ENCODE measurements around the gene PIK3CG.
"Not testable (repeated sequence)": the region's sequence is repeated elsewhere in the genome, so short reads cannot be mapped to it uniquely, and the experiment has no call there.

- TF ChIP-seq, protein P1, sequence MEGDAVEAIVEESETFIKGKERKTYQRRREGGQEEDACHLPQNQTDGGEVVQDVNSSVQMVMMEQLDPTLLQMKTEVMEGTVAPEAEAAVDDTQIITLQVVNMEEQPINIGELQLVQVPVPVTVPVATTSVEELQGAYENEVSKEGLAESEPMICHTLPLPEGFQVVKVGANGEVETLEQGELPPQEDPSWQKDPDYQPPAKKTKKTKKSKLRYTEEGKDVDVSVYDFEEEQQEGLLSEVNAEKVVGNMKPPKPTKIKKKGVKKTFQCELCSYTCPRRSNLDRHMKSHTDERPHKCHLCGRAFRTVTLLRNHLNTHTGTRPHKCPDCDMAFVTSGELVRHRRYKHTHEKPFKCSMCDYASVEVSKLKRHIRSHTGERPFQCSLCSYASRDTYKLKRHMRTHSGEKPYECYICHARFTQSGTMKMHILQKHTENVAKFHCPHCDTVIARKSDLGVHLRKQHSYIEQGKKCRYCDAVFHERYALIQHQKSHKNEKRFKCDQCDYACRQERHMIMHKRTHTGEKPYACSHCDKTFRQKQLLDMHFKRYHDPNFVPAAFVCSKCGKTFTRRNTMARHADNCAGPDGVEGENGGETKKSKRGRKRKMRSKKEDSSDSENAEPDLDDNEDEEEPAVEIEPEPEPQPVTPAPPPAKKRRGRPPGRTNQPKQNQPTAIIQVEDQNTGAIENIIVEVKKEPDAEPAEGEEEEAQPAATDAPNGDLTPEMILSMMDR (IDR thresholded peaks at IDR 0.05) = not testable (repeated sequence)
- TF ChIP-seq TCF7L2 (IDR thresholded peaks at IDR 0.05; ENCODE audit: low read depth, low read length) = not testable (repeated sequence)
These were observed 64.5 kb downstream of the PIK3CG start for GRCh38 chr7:106929616-106930015.
